ENCODE results near the gene USH2A. TPM values are rescaled to one million over a fixed set of nuclear protein-coding genes. Genes with fewer than 3 reads are reported as not detected.

The USH2A gene
- total RNA-seq, 1 donor from 2014 or later: not detected

DNA sequence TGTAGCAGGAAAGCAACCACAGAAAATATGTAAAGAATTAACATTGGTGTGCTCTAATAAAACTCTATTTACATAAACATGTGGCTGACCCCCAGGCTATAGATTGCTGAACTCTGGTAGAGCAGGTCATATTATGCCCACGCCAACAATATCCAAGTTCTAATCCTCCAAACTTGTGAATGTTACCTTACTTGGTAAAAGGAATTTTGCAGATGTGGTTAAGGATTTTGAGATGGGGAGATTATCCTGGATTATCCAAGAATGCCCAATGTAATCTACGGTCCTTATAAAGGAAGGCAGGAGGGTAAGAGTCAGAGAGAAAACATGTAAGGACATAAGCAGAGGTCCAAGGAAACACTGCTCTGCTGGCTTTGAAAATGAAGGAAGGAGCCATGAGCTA lies 201.0 kb downstream of the USH2A start:
- DNase-seq (no peak), ATAC-seq (no peak)
- Histone ChIP-seq H3K27ac (no peak overlapping the region), H3K9me3 (no peaks in the 10 kb centered on the region), H3K36me3 (no peaks in the 10 kb centered on the region), H3K4me3 (no peak overlapping the region), H3K4me1 (no peaks in the 10 kb centered on the region), H3K27me3 (ENCODE audit: low read depth) (no peaks in the 10 kb centered on the region)
- intact Hi-C loops (cut with DNase I): no loop called here
- TF ChIP-seq, protein P1, sequence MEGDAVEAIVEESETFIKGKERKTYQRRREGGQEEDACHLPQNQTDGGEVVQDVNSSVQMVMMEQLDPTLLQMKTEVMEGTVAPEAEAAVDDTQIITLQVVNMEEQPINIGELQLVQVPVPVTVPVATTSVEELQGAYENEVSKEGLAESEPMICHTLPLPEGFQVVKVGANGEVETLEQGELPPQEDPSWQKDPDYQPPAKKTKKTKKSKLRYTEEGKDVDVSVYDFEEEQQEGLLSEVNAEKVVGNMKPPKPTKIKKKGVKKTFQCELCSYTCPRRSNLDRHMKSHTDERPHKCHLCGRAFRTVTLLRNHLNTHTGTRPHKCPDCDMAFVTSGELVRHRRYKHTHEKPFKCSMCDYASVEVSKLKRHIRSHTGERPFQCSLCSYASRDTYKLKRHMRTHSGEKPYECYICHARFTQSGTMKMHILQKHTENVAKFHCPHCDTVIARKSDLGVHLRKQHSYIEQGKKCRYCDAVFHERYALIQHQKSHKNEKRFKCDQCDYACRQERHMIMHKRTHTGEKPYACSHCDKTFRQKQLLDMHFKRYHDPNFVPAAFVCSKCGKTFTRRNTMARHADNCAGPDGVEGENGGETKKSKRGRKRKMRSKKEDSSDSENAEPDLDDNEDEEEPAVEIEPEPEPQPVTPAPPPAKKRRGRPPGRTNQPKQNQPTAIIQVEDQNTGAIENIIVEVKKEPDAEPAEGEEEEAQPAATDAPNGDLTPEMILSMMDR (IDR thresholded peaks at IDR 0.05): no peak

DNA sequence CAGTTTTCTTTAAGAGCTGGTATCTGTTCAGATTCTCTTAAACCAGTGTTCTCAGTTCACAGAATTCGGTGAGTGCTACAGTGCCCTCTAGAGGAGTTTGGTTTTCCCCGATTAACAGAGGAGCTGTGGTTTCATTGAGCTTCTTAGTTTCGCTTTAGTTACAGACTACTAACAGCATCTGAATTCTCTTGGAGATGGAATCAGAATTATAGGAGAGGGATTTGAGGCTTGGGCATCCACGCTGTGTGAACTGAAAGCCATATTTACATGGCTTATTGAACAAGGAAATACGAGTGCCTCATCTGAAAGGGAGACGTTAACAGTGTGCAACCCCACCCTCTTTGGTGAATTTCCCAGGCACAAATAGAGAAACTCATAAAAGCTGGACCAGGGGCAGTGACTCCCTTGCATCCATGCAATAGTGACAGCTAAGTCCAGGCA lies 202.0 kb downstream of the USH2A start:
- H3K4me3 ChIP-seq: peak overlapping the region; percentile 42
- intact Hi-C loops (cut with DNase I): no loop called here
- TF ChIP-seq, protein P1 (IDR thresholded peaks at IDR 0.05): peak; percentile 61
- H3K36me3 ChIP-seq: no peaks in the 10 kb centered on the region
- no peak for DNase-seq
- H3K27ac ChIP-seq: no peak overlapping the region
- no peaks in the 10 kb centered on the region for H3K4me1 ChIP-seq
- ATAC-seq: peak; percentile 70 to 80
- H3K27me3 ChIP-seq (ENCODE audit: low read depth): no peaks in the 10 kb centered on the region
- no peaks in the 10 kb centered on the region for H3K9me3 ChIP-seq

DNA sequence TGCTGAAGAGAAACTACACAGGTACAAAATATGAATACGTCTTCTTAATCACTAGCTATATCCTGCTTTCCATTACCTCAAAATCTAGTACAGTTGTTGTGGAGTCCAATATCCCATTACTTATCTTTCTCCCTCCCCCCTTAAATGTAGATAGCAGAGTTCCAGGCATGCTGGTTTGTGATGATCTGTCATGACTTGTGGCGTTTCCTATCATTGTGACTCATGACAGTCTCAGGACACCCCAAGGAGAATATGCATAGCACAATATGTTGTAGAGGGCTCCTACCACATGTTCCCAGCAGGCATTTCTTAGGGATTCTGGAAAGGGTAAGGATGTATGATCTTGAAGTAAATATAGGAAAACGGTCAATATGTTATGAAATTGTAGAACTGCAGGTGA lies 206.9 kb downstream of the USH2A start:
- H3K9me3 ChIP-seq: no peaks in the 10 kb centered on the region
- H3K27ac ChIP-seq: no peak overlapping the region
- no peak overlapping the region for H3K4me3 ChIP-seq
- no peak for ATAC-seq
- H3K4me1 ChIP-seq: no peaks in the 10 kb centered on the region
- H3K27me3 ChIP-seq (ENCODE audit: low read depth): no peaks in the 10 kb centered on the region
- TF ChIP-seq, protein P1 (IDR thresholded peaks at IDR 0.05): no peak
- DNase-seq: no peak
- intact Hi-C loops (cut with DNase I): no loop called here
- no peaks in the 10 kb centered on the region for H3K36me3 ChIP-seq

DNA sequence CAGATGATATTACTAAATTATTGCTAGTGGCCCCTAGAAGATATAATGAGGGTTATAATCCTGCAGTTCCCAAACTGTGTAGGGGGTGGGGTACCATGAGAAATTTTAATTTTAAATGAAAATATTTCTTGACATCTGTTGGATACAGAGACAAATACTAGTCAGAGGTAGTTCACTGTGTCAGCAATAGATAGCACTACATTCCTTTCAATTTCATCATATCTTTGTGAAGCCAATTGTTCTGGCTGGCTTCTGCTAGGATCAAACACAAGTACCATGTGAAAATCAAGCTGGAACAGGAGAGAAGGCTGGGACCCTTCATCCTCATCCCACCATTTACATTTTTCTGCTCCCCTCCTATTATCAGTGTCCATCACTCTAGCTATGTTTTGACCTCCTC lies 208.1 kb downstream of the USH2A start:
- Histone ChIP-seq H3K27me3 (ENCODE audit: low read depth) (no peaks in the 10 kb centered on the region), H3K9me3 (no peaks in the 10 kb centered on the region), H3K27ac (no peak overlapping the region), H3K36me3 (no peaks in the 10 kb centered on the region), H3K4me3 (no peak overlapping the region), H3K4me1 (no peaks in the 10 kb centered on the region)
- no peak for ATAC-seq
- intact Hi-C loops (cut with DNase I): no loop called here
- no peak for DNase-seq
- TF ChIP-seq, protein P1 (IDR thresholded peaks at IDR 0.05): no peak

DNA sequence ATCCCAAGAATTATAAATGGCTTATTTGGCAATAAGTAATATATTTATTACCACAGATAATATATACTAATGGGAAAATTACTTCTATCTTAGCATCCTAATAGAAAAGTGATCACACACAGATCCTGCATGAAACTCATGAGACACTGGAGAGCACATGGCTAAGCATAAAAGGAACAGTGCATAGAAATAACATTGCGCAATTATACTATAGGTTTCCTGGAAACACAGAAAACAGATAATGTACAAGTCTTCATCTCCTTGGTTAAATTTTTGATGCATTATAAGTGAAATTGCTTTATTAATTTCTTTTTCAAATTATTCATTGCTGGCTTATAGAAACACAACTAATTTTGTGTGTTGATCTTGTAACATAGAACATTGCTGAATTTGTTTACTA lies 210.4 kb downstream of the USH2A start:
- H3K4me1 ChIP-seq: no peaks in the 10 kb centered on the region
- intact Hi-C loops (cut with DNase I): no loop called here
- ATAC-seq (no peak), DNase-seq (no peak)
- TF ChIP-seq, protein P1 (IDR thresholded peaks at IDR 0.05): no peak
- H3K9me3 ChIP-seq: no peaks in the 10 kb centered on the region
- no peaks in the 10 kb centered on the region for H3K27me3 ChIP-seq (ENCODE audit: low read depth)
- H3K27ac ChIP-seq: no peak overlapping the region
- H3K36me3 ChIP-seq: no peaks in the 10 kb centered on the region
- no peak overlapping the region for H3K4me3 ChIP-seq

DNA sequence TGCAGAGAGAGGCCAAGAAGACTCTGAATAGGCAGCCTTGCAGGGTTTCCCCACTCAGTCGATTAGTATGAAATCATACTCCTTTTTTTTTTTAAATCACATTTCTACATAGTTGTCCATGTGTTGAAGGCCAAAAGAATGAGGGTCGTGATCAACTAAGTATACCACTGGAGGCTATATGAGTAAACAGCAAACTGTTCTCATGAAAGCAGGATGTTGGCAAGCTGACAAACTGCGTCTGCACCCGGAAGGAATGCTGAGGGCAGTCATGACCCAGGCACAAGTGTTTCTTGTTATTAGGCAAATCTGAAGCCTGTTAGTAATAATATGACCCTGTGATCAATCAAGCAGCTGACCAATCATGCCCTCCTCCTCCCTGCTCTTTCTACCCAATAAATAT lies 213.2 kb downstream of the USH2A start:
- Histone ChIP-seq H3K27ac (no peak overlapping the region), H3K4me3 (no peak overlapping the region), H3K36me3 (no peaks in the 10 kb centered on the region), H3K4me1 (no peaks in the 10 kb centered on the region), H3K27me3 (ENCODE audit: low read depth) (no peaks in the 10 kb centered on the region), H3K9me3 (no peaks in the 10 kb centered on the region)
- TF ChIP-seq, protein P1 (IDR thresholded peaks at IDR 0.05): no peak
- DNase-seq (no peak), ATAC-seq (no peak)
- intact Hi-C loops (cut with DNase I): no loop called here

All from lower lobe of right lung (tissue), 2 donors.